Stimulated activated effector memory CD8-positive, alpha-beta T cell treated with anti-CD3 and anti-CD28 coated beads, Interleukin-12 subunit alpha, Interleukin-12 subunit beta, amount 100 ng/mL, for 72 hours (primary cell): Measurements from ENCODE around the gene POMT2.

Experiments
- ATAC-seq: fragments of 150-1000 bp; cut with Tn5 transposase; 2 replicates; pipeline ENCODE4 v1.10.0; 2021
- DNase-seq, 2 donors: peaks; one replicate each; pipeline ENCODE4 v3.0.0; 2021 to 2022; ENCODE audit warnings: low spot score in 2 of 2
- H3K27ac Mint-ChIP-seq: one replicate; pipeline ENCODE4 v1.8.0; 2022; ENCODE audit warnings: mild to moderate bottlenecking, mixed read lengths
- H3K36me3 Mint-ChIP-seq: one replicate; pipeline ENCODE4 v1.8.0; 2022; ENCODE audit warnings: mild to moderate bottlenecking, mixed read lengths
- H3K4me1 Mint-ChIP-seq: one replicate; pipeline ENCODE4 v1.8.0; 2022; ENCODE audit warnings: mixed read lengths
- H3K4me3 Mint-ChIP-seq: one replicate; pipeline ENCODE4 v1.8.0; 2022; ENCODE audit warnings: mild to moderate bottlenecking, mixed read lengths
- H3K9me3 Mint-ChIP-seq: one replicate; pipeline ENCODE4 v1.8.0; 2022; ENCODE audit warnings: mixed read lengths

The POMT2 gene

DNA sequence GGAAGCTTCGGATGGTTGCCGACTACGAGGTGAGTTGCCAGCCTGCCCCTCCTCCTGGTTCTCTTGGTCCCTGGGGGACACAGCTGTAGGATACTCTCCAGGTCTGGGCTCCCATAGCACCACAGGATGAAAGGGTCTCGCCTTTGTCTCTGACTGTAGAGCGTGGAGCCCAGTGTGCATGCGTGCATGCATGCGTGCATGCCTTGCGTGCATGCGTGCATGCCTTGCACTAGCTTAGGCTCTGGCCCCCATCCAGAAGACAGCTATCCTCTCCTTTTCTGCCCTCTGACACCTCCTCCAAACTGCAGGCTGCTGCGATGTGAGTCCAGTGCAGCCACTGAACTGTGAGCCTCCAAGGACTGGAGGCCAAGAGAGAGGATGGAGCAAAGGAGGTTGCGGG, 68.8 kb downstream of the POMT2 start:
- H3K9me3 Mint-ChIP-seq = no peaks in the 10 kb centered on the region
- H3K4me3 Mint-ChIP-seq = no peak overlapping the region
- peaks cover 5% of the 10 kb centered on the region for H3K36me3 Mint-ChIP-seq
- H3K27ac Mint-ChIP-seq = no peak overlapping the region
- no peak for ATAC-seq
- no peak for DNase-seq
- H3K4me1 Mint-ChIP-seq = peaks cover 8% of the 10 kb centered on the region

GRCh38 chr14:77250927-77251326, 69.8 kb downstream of the POMT2 start:
- ATAC-seq (no peak), DNase-seq (no peak)
- no peak overlapping the region for H3K4me3 Mint-ChIP-seq
- peaks cover 5% of the 10 kb centered on the region for H3K36me3 Mint-ChIP-seq
- H3K9me3 Mint-ChIP-seq = no peaks in the 10 kb centered on the region
- peaks cover 8% of the 10 kb centered on the region for H3K4me1 Mint-ChIP-seq
- no peak overlapping the region for H3K27ac Mint-ChIP-seq

- no peak overlapping the region for H3K27ac Mint-ChIP-seq
- peaks cover 8% of the 10 kb centered on the region for H3K4me1 Mint-ChIP-seq
- H3K4me3 Mint-ChIP-seq = no peak overlapping the region
Observed at GRCh38 chr14:77249286-77249685, 71.4 kb downstream of the POMT2 start.

DNA sequence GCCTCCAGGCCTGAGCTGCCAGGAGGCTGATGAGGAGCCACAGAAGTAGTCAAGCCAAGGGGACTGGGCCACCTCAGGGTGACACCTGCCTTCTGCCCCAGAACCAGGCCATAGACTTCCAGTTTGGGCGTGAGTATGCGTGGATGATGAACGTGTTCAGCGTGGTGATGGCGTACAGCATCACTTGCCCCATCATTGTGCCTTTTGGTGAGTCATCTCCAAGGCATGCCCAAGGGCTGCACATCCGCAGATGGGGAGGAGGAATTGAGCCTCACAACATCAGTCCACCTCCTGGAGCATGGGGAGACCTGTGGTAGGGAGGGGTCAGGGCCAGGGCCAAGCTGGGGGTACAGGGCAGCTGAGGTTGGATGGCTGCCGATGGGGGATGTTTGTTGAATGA, 72.0 kb downstream of the POMT2 start:
- Mint-ChIP-seq H3K36me3 (peaks cover 5% of the 10 kb centered on the region), H3K4me3 (no peak overlapping the region), H3K4me1 (peaks cover 4% of the 10 kb centered on the region), H3K27ac (no peak overlapping the region), H3K9me3 (no peaks in the 10 kb centered on the region)
- ATAC-seq (no peak), DNase-seq (no peak)

More at GRCh38 chr14:77249286-77249685, 71.4 kb downstream of the POMT2 start:
- no peak for DNase-seq
- no peak for ATAC-seq
- Mint-ChIP-seq H3K36me3 (peaks cover 5% of the 10 kb centered on the region), H3K9me3 (no peaks in the 10 kb centered on the region)

- H3K27ac Mint-ChIP-seq = no peak overlapping the region
- ATAC-seq (no peak), DNase-seq (no peak)
- H3K4me3 Mint-ChIP-seq = no peak overlapping the region
- H3K36me3 Mint-ChIP-seq = no peaks in the 10 kb centered on the region
- H3K9me3 Mint-ChIP-seq = no peaks in the 10 kb centered on the region
- H3K4me1 Mint-ChIP-seq = no peaks in the 10 kb centered on the region
Observed at GRCh38 chr14:77246784-77247183, 73.9 kb downstream of the POMT2 start.

- no peak overlapping the region for H3K27ac Mint-ChIP-seq
- H3K9me3 Mint-ChIP-seq = no peaks in the 10 kb centered on the region
- no peak overlapping the region for H3K4me3 Mint-ChIP-seq
- DNase-seq = no peak
- no peaks in the 10 kb centered on the region for H3K36me3 Mint-ChIP-seq
- H3K4me1 Mint-ChIP-seq = no peaks in the 10 kb centered on the region
- no peak for ATAC-seq
Observed at GRCh38 chr14:77245820-77246219, 74.9 kb downstream of the POMT2 start.

DNA sequence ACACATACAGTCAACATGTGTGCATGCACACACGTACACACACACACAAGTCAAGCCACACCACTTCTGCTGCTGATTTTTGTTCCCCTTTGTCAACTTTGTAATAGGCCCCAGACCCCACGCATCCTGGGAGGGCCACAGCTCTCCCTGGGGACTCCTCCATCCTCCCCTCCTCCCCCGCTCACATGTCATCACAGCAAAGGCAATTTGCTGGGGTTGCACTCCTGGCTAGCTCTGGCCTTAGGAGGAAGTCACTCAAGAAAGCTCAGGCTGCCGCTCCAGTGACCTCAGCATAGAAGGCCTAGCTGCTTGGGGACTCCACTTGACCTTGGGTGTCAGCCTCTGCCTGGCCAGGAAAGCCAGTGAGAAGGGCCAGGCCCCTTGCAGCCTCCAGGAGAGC, 76.8 kb downstream of the POMT2 start:
- DNase-seq (no peak), ATAC-seq (no peak)
- Mint-ChIP-seq H3K36me3 (no peaks in the 10 kb centered on the region), H3K4me3 (no peak overlapping the region), H3K4me1 (no peaks in the 10 kb centered on the region), H3K9me3 (no peaks in the 10 kb centered on the region), H3K27ac (no peak overlapping the region)

DNA sequence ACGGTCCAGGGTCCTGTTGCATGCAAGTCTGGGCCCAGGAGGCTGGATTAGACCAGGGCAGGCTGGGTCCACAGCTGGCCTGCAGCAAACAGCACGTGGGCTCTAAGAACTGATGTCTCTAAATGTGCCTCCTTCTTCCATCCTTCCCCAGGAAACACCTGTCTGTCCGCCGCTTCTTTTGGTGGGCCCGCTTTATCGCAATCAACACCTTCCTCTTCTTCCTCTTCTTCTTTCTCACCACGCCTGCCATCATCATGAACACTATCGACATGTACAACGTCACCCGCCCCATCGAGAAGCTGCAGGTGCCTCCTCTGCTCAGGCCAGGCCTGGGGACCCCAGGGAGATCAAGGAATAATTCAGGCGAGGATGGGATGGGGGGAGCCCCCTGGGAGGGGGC, 77.9 kb downstream of the POMT2 start:
- Mint-ChIP-seq H3K4me3 (no peak overlapping the region), H3K36me3 (no peaks in the 10 kb centered on the region), H3K4me1 (no peaks in the 10 kb centered on the region), H3K9me3 (no peaks in the 10 kb centered on the region), H3K27ac (no peak overlapping the region)
- ATAC-seq (no peak), DNase-seq (no peak)

GRCh38 chr14:77241955-77242354, 78.7 kb downstream of the POMT2 start:
- H3K4me1 Mint-ChIP-seq = no peaks in the 10 kb centered on the region
- no peaks in the 10 kb centered on the region for H3K9me3 Mint-ChIP-seq
- ATAC-seq (no peak), DNase-seq (no peak)
- no peak overlapping the region for H3K4me3 Mint-ChIP-seq
- H3K36me3 Mint-ChIP-seq = no peaks in the 10 kb centered on the region
- H3K27ac Mint-ChIP-seq = no peak overlapping the region

- Mint-ChIP-seq H3K4me3 (no peak overlapping the region), H3K4me1 (no peaks in the 10 kb centered on the region), H3K9me3 (no peaks in the 10 kb centered on the region), H3K36me3 (no peaks in the 10 kb centered on the region), H3K27ac (no peak overlapping the region)
- ATAC-seq (no peak), DNase-seq (no peak)
Observed at GRCh38 chr14:77240336-77240915, 80.3 kb downstream of the POMT2 start.

GRCh38 chr14:77239412-77239811, 81.3 kb downstream of the POMT2 start:
- Mint-ChIP-seq H3K4me1 (no peaks in the 10 kb centered on the region), H3K4me3 (no peak overlapping the region), H3K27ac (no peak overlapping the region), H3K36me3 (no peaks in the 10 kb centered on the region), H3K9me3 (no peaks in the 10 kb centered on the region)
- DNase-seq (no peak), ATAC-seq (no peak)

GRCh38 chr14:77238996-77239395, 81.7 kb downstream of the POMT2 start:
- Mint-ChIP-seq H3K9me3 (no peaks in the 10 kb centered on the region), H3K36me3 (no peaks in the 10 kb centered on the region), H3K4me3 (no peak overlapping the region), H3K4me1 (no peaks in the 10 kb centered on the region), H3K27ac (no peak overlapping the region)
- ATAC-seq = no peak
- DNase-seq = no peak

DNA sequence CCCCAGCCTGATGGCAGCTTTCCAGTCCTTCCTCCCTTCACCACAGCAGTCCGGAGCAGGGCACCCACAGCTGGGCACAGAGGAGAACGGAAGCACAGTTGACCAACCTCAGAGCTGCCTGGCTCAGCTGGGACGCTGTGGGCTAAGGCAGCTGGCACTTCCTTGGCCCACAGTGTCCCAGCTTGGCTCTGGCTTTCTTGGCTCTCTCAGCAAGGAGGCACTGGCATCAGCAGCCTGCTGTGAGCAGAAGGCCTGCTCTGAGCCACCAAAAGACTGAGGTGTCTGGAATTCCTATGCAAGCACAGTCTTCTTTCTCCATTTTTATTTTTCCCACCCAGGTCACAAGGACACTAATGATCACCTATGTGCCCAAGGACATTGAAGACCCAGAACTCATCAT, 82.3 kb downstream of the POMT2 start:
- H3K9me3 Mint-ChIP-seq = no peaks in the 10 kb centered on the region
- H3K4me3 Mint-ChIP-seq = no peak overlapping the region
- H3K27ac Mint-ChIP-seq = no peak overlapping the region
- no peaks in the 10 kb centered on the region for H3K36me3 Mint-ChIP-seq
- ATAC-seq (no peak), DNase-seq (no peak)
- no peaks in the 10 kb centered on the region for H3K4me1 Mint-ChIP-seq

GRCh38 chr14:77236814-77237213, 83.9 kb downstream of the POMT2 start:
- H3K4me3 Mint-ChIP-seq = no peak overlapping the region
- H3K4me1 Mint-ChIP-seq = no peaks in the 10 kb centered on the region
- no peaks in the 10 kb centered on the region for H3K9me3 Mint-ChIP-seq
- DNase-seq = no peak
- H3K36me3 Mint-ChIP-seq = peaks cover under 1% of the 10 kb centered on the region
- ATAC-seq = no peak
- H3K27ac Mint-ChIP-seq = no peak overlapping the region

- H3K27ac Mint-ChIP-seq = no peak overlapping the region
- no peaks in the 10 kb centered on the region for H3K9me3 Mint-ChIP-seq
- no peaks in the 10 kb centered on the region for H3K4me1 Mint-ChIP-seq
- H3K4me3 Mint-ChIP-seq = no peak overlapping the region
- peaks cover 4% of the 10 kb centered on the region for H3K36me3 Mint-ChIP-seq
- DNase-seq = no peak
- no peak for ATAC-seq
Observed at GRCh38 chr14:77231721-77232120, 89.0 kb downstream of the POMT2 start.

GRCh38 chr14:77230914-77231313, 89.8 kb downstream of the POMT2 start:
- no peaks in the 10 kb centered on the region for H3K4me1 Mint-ChIP-seq
- ATAC-seq (no peak), DNase-seq (no peak)
- H3K27ac Mint-ChIP-seq = no peak overlapping the region
- no peak overlapping the region for H3K4me3 Mint-ChIP-seq
- no peaks in the 10 kb centered on the region for H3K9me3 Mint-ChIP-seq
- peaks cover 4% of the 10 kb centered on the region for H3K36me3 Mint-ChIP-seq

GRCh38 chr14:77228056-77228455, 92.6 kb downstream of the POMT2 start:
- Mint-ChIP-seq H3K4me1 (no peaks in the 10 kb centered on the region), H3K9me3 (no peaks in the 10 kb centered on the region), H3K27ac (no peak overlapping the region), H3K4me3 (no peak overlapping the region), H3K36me3 (peaks cover 4% of the 10 kb centered on the region)
- no peak for DNase-seq
- ATAC-seq = no peak
